GM21381 (cell line): ENCODE data around the gene MZF1.
"Not testable (repeated sequence)": the region's sequence is repeated elsewhere in the genome, so short reads cannot be mapped to it uniquely, and the experiment has no call there.

Source experiments
- ATAC-seq: cut with Tn5 transposase; IDR thresholded peaks from one replicate; pipeline ENCODE4 v1.9.1; 2021; ENCODE audit warnings: mild to moderate bottlenecking, moderate library complexity; ENCODE audit not compliant: unreplicated experiment

The MZF1 gene

GRCh38 chr19:58543826-58544590 lies 29.1 kb downstream of the MZF1 start, which contains the start of gene TRIM28:
TSS of gene TRIM28 (plus strand) at chr19:58544064. CDS start at chr19:58544758, 694 bp downstream.
- ATAC-seq: peak; percentile 76

GRCh38 chr19:58542641-58543372 lies 30.3 kb downstream of the MZF1 start:
- not testable (repeated sequence) for ATAC-seq

GRCh38 chr19:58539169-58539559 lies 34.0 kb downstream of the MZF1 start:
- not testable (repeated sequence) for ATAC-seq

GRCh38 chr19:58538257-58539168 lies 34.6 kb downstream of the MZF1 start:
- ATAC-seq: no peak

- no peak for ATAC-seq
Measured at GRCh38 chr19:58536852-58537798, 36.0 kb downstream of the MZF1 start.

- ATAC-seq: no peak
Measured at GRCh38 chr19:58535857-58536256, 37.3 kb downstream of the MZF1 start.

- no peak for ATAC-seq
Measured at GRCh38 chr19:58531034-58531840, 41.9 kb downstream of the MZF1 start.

GRCh38 chr19:58529405-58529804 lies 43.7 kb downstream of the MZF1 start:
- no peak for ATAC-seq

- ATAC-seq: no peak
Measured at GRCh38 chr19:58522709-58523108, 50.4 kb downstream of the MZF1 start.

GRCh38 chr19:58521651-58522050 lies 51.5 kb downstream of the MZF1 start:
- no peak for ATAC-seq

- no peak for ATAC-seq
Measured at GRCh38 chr19:58520257-58520599, 52.9 kb downstream of the MZF1 start.

- ATAC-seq: peak; percentile 80
Measured at GRCh38 chr19:58519355-58520256, 53.5 kb downstream of the MZF1 start, which contains the start of gene ZBTB45. TSS of gene ZBTB45 (minus strand) at chr19:58519810. CDS start at chr19:58517673, 2,137 bp downstream.

- peak; percentile 3 for ATAC-seq
Measured at GRCh38 chr19:58519087-58519354, 54.1 kb downstream of the MZF1 start.

- no peak for ATAC-seq
Measured at GRCh38 chr19:58518256-58519086, 54.7 kb downstream of the MZF1 start.

GRCh38 chr19:58516964-58517833 lies 55.9 kb downstream of the MZF1 start:
- ATAC-seq: no peak

- ATAC-seq: no peak
Measured at GRCh38 chr19:58516246-58516836, 56.8 kb downstream of the MZF1 start.
